CD4-positive, alpha-beta T cell treated with Interleukin-6 at 100 ng/mL for 8 hours (primary cell): ENCODE data around the gene CAMK1G.

ENCODE experiments used
- DNase-seq: peaks from one replicate; pipeline ENCODE4 v3.0.0-alpha.2; 2020; ENCODE audit warnings: mixed read lengths, low spot score

Gene CAMK1G

GRCh38 chr1:209619696-209620486 is 36.4 kb downstream of the CAMK1G start:
- no peak for DNase-seq

GRCh38 chr1:209620487-209620884 is 37.0 kb downstream of the CAMK1G start:
- DNase-seq: no peak

- DNase-seq: no peak
Observed at GRCh38 chr1:209621286-209621685, 37.8 kb downstream of the CAMK1G start.

GRCh38 chr1:209621741-209622655 is 38.5 kb downstream of the CAMK1G start:
- no peak for DNase-seq

GRCh38 chr1:209622841-209623829 is 39.6 kb downstream of the CAMK1G start:
- no peak for DNase-seq

- DNase-seq: no peak
Observed at GRCh38 chr1:209624558-209625549, 41.3 kb downstream of the CAMK1G start.

- DNase-seq: no peak
Observed at GRCh38 chr1:209625791-209626285, 42.3 kb downstream of the CAMK1G start.

GRCh38 chr1:209626346-209627026 is 43.0 kb downstream of the CAMK1G start:
- no peak for DNase-seq

- DNase-seq: no peak
Observed at GRCh38 chr1:209627027-209627731, 43.7 kb downstream of the CAMK1G start.

GRCh38 chr1:209627732-209628196 is 44.2 kb downstream of the CAMK1G start:
- peak; percentile 68 for DNase-seq

GRCh38 chr1:209628618-209629299 is 45.2 kb downstream of the CAMK1G start:
- DNase-seq: no peak

- no peak for DNase-seq
Observed at GRCh38 chr1:209629621-209630382, 46.3 kb downstream of the CAMK1G start.

GRCh38 chr1:209630383-209631225 is 47.1 kb downstream of the CAMK1G start:
- DNase-seq: no peak

- no peak for DNase-seq
Observed at GRCh38 chr1:209633335-209633997, 50.0 kb downstream of the CAMK1G start.

GRCh38 chr1:209634005-209634737 is 50.7 kb downstream of the CAMK1G start:
- DNase-seq: no peak
